ENCODE measurements around the gene PDGFA. TPM values are rescaled to one million over a fixed set of nuclear protein-coding genes. Genes with fewer than 3 reads are reported as not detected.

The PDGFA gene
- total RNA-seq, 4 donors from 2014 or later, result 3.6 to 6.6 (median 4.9) TPM

DNA sequence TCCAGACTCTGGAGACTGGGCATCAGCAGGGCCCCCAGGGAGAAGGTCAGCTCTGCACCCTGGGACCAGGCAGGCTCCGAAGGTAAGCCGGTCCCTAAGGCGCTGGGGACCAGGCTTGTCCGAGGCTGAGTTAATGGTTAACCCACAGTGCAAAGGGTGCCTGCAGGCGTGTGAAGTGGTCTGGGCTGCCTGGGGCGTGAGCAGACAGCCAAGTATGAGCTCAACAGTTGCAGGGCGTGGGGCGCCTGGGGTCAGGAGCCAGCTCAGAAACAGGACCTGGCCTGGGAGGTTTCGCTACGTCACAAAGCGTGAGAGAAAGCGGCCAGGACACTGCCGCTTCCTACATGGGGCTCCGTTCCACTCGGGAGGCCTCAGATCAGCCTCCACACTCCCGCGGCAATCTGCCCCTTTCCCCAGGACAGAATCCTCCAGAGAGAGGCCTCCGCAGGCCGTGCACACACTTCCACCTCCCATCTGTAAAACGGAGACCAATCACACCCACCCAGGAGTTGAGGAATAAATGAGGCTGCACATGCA lies 16.0 kb downstream of the PDGFA start:
- TF ChIP-seq, protein P1, sequence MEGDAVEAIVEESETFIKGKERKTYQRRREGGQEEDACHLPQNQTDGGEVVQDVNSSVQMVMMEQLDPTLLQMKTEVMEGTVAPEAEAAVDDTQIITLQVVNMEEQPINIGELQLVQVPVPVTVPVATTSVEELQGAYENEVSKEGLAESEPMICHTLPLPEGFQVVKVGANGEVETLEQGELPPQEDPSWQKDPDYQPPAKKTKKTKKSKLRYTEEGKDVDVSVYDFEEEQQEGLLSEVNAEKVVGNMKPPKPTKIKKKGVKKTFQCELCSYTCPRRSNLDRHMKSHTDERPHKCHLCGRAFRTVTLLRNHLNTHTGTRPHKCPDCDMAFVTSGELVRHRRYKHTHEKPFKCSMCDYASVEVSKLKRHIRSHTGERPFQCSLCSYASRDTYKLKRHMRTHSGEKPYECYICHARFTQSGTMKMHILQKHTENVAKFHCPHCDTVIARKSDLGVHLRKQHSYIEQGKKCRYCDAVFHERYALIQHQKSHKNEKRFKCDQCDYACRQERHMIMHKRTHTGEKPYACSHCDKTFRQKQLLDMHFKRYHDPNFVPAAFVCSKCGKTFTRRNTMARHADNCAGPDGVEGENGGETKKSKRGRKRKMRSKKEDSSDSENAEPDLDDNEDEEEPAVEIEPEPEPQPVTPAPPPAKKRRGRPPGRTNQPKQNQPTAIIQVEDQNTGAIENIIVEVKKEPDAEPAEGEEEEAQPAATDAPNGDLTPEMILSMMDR (IDR thresholded peaks at IDR 0.05; ENCODE audit: low read depth), result no peak

DNA sequence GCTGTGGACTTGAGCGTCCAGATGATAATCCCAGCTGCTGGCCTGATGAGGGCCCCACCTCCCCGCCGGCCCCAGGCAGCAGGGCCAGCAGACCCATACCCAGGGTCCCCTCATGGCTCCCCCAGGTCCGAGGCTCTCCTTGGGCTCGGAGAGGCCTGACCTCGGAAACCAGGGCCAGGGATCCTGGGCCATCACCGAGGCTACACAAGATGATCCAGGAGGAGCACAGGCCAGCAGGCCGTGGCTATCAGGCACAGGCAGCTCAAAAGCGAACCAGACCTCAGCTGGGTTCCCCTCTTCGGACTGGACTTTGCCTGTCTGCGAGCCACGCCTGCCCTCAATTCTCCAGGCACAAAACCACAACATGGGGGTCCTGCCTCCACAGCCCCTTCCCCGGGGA lies 17.4 kb downstream of the PDGFA start:
- TF ChIP-seq, protein P1 (IDR thresholded peaks at IDR 0.05; ENCODE audit: low read depth), result no peak

DNA sequence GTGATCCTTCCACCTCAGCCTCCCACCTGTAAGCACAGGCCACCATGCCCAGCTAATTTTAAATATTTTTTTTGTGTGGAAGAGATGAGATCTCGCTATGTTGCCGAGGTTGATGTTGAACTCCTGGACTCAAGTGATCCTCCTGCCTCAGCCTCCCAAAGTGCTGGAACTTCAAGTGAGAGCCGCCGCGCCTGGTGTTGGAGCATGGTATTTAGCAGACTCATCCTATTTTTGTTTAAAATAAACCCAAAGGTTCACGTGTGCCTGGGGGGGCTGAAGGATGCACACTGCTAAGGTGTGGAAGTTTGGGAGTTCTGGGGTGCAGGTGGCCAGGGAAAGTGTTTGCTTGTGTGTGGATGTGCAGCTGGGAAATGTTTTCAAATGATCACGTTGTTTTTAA lies 18.1 kb downstream of the PDGFA start:
- TF ChIP-seq, protein P1 (IDR thresholded peaks at IDR 0.05; ENCODE audit: low read depth), result no peak

DNA sequence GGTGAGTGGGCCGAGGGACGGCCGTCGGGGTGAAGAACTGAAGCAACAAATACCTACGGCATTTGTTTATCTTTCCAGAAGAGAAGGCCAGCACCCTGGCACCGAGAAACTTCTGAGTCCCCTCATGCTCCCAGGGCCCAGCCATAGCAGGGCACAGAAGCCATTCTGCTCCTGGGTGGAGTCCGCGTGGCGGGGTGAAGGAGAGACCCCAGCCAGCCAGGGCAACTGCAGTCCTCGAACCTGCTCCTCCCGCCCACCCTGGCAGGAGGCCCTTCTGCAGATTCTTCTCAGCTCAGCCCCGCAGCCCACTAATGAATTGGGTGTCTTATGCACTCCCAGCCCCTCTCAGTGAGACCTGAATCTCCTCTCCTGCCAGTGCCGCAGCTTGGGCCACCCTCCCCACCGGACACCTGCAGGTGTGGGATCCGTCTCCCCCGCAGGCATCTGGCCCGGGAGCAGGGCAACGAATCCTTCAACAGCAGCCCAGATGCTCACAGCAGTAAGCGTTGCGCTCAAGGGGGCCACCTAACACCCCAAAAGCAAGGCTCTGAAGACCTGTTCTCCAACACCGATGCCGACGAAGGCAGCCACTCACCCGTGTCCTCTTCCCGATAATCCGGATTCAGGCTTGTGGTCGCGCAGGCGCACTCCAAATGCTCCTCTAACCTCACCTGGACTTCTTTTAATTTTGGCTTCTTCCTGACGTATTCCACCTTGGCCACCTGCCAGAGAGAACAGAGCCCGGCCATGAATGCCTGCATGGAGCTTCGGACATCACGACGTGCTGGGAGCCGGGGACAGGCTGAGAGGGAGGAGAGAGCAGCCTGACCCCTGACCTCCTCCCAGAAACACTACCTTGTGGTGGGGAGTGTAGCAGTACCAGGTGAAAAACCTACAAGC lies 18.9 kb downstream of the PDGFA start:
- TF ChIP-seq, protein P1 (IDR thresholded peaks at IDR 0.05; ENCODE audit: low read depth), result no peak

DNA sequence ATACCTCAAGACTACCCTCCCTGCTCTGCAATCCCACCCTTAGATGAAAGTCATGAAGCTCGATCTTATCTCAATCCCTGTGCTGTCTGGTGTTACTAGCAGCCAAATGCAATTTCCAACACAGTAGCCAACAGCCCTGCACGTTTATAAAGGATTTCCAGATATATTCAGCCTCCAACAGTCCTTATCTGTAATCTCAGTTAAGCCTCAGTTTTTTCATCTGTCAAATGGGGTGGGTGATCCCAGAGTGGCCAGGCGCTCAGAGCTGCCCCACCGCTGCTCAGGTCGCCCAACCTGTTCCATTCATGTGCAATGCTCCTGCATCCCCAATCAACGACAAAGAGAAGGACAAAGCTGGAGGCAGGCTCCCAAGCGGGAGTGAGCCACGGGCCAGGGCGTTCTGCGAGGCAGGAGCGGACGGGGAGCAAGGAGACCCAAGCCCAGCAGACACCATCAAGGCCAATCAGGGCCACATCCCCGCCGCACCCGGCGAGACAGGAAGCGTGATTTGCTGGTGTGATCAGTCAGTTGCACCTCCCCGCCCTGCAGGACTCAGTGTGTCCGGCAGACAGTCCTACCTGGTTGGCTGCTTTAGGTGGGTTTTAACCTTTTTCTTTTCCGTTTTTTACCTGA lies 19.7 kb downstream of the PDGFA start:
- TF ChIP-seq, protein P1 (IDR thresholded peaks at IDR 0.05; ENCODE audit: low read depth), result no peak

DNA sequence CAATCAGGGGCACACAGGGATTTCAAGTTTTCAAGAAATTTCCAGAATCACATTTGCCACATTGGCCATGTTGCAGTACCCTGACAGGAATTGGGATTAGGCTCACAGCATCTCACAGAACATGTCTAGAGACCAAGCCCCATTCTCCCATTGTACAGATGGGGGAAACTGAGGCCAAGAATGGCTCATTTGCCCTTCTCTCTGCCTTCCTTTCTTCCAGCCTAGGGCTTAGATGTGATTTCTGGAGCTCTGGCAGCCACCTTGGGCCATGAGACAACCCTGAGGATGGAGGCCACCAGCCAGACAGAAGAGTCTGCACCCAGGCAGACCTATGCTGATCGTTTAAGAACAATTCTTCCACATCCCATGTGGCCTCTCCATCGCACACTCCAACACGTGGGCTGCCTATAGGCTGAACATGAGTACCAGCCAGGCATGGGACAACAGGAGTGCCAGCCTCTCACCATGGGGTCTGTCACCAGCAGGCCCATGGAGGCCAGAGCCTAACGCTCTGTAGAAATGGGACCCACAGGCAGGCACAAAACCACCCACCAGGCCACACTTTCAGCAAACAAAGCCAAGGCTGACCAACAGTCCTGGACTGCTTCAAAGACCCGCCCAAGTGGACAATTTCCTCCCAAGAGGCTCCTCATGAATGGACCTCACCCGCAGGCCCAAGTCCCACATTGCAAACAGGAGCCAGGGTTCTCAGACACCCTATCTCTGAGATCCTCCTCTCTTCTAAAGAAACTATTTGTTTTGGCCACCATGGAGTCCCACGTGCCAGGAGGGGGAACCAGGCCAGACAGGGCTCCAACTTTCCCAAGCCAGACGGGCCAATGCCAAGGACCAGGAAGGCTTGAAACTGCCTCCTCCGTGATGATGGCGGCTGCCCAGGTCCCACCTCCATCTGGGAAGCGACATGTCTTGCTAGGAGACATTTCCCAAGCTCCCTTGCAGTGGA lies 20.7 kb downstream of the PDGFA start:
- TF ChIP-seq, protein P1 (IDR thresholded peaks at IDR 0.05; ENCODE audit: low read depth), result no peak

Data from subcutaneous adipose tissue (tissue), 4 donors.